ENCODE data around the gene WWOX.

WWOX gene

GRCh38 chr16:78795433-78795832 is 696.0 kb downstream of the WWOX start:
- no peak for DNase-seq (ENCODE audit: low read depth, low spot score)

- DNase-seq (ENCODE audit: low read depth, low spot score) = no peak
These were observed 696.9 kb downstream of the WWOX start for GRCh38 chr16:78796221-78796866.

GRCh38 chr16:78799429-78799828 is 700.0 kb downstream of the WWOX start:
- no peak for DNase-seq (ENCODE audit: low read depth, low spot score)

GRCh38 chr16:78800523-78800922 is 701.1 kb downstream of the WWOX start:
- no peak for DNase-seq (ENCODE audit: low read depth, low spot score)

- no peak for DNase-seq (ENCODE audit: low read depth, low spot score)
These were observed 704.7 kb downstream of the WWOX start for GRCh38 chr16:78804058-78804735.

GRCh38 chr16:78805556-78805955 is 706.1 kb downstream of the WWOX start:
- no peak for DNase-seq (ENCODE audit: low read depth, low spot score)

GRCh38 chr16:78811247-78811646 is 711.8 kb downstream of the WWOX start:
- DNase-seq (ENCODE audit: low read depth, low spot score) = no peak

GRCh38 chr16:78812582-78812981 is 713.1 kb downstream of the WWOX start:
- no peak for DNase-seq (ENCODE audit: low read depth, low spot score)

- DNase-seq (ENCODE audit: low read depth, low spot score) = no peak
These were observed 714.3 kb downstream of the WWOX start for GRCh38 chr16:78813661-78814311.

GRCh38 chr16:78815713-78816112 is 716.3 kb downstream of the WWOX start:
- DNase-seq (ENCODE audit: low read depth, low spot score) = no peak

- DNase-seq (ENCODE audit: low read depth, low spot score) = no peak
These were observed 717.2 kb downstream of the WWOX start for GRCh38 chr16:78816499-78817195.

GRCh38 chr16:78817200-78817739 is 717.8 kb downstream of the WWOX start:
- DNase-seq (ENCODE audit: low read depth, low spot score) = no peak

GRCh38 chr16:78821335-78821734 is 721.9 kb downstream of the WWOX start:
- no peak for DNase-seq (ENCODE audit: low read depth, low spot score)

- DNase-seq (ENCODE audit: low read depth, low spot score) = no peak
These were observed 723.1 kb downstream of the WWOX start for GRCh38 chr16:78822509-78822908.

GRCh38 chr16:78823027-78823426 is 723.6 kb downstream of the WWOX start:
- DNase-seq (ENCODE audit: low read depth, low spot score) = no peak

- no peak for DNase-seq (ENCODE audit: low read depth, low spot score)
These were observed 729.8 kb downstream of the WWOX start for GRCh38 chr16:78829280-78829679.

- DNase-seq (ENCODE audit: low read depth, low spot score) = no peak
These were observed 731.1 kb downstream of the WWOX start for GRCh38 chr16:78830599-78830998.

- no peak for DNase-seq (ENCODE audit: low read depth, low spot score)
These were observed 732.6 kb downstream of the WWOX start for GRCh38 chr16:78832100-78832499.

- no peak for DNase-seq (ENCODE audit: low read depth, low spot score)
These were observed 737.5 kb downstream of the WWOX start for GRCh38 chr16:78836802-78837491.

GRCh38 chr16:78837706-78838105 is 738.3 kb downstream of the WWOX start:
- no peak for DNase-seq (ENCODE audit: low read depth, low spot score)

- DNase-seq (ENCODE audit: low read depth, low spot score) = no peak
These were observed 738.8 kb downstream of the WWOX start for GRCh38 chr16:78838276-78838675.

Data from brain pericyte (primary cell).